Panc1 (cell line): ENCODE measurements around the gene BRPF1. TPM values are rescaled to one million over a fixed set of nuclear protein-coding genes. Genes with fewer than 3 reads are reported as not detected.

Source experiments
- ATAC-seq: fragments of 200-7000 bp; cut with Tn5 transposase; 2 replicates; pipeline ENCODE4 v1.9.1; 2020; ENCODE audit warnings: mild to moderate bottlenecking, moderate library complexity
- BruUV-seq: library from RNA; stranded (reverse); fragments of 400-500 nt; replicated peaks from 2 replicates; lab custom pipeline; 2021; lab: Mats Ljungman, UMichigan
- CTCF ChIA-PET: fragments of 300-600 bp; sonication (Branson Sonifier 250); formaldehyde crosslinking; loops from one replicate; lab custom pipeline; 2022; ENCODE audit warnings: antibody characterized with exemption; lab: Charles Lee
- POLR2A ChIA-PET: fragments of 300-600 bp; sonication (Branson Sonifier 250); formaldehyde crosslinking; loops from one replicate; lab custom pipeline; 2022; ENCODE audit warnings: antibody characterized with exemption; lab: Charles Lee
- DNase-seq: peaks from one replicate; pipeline ENCODE4 v3.0.0-alpha.2; 2010; ENCODE audit warnings: low read depth, low spot score
- H3K27ac ChIP-seq: 2 replicates; pipeline ENCODE4 v1.5.1; 2011; ENCODE audit warnings: mild to moderate bottlenecking, low read length, inconsistent platforms
- H3K27me3 ChIP-seq: fragments of 200-500 bp; sonication (Bioruptor generic); 2 replicates; pipeline ENCODE4 v1.6.0; 2014; ENCODE audit warnings: low read length, inconsistent platforms; ENCODE audit not compliant: control insufficient read depth, insufficient read depth
- H3K36me3 ChIP-seq: fragments of 200-500 bp; sonication (Bioruptor generic); 2 replicates; pipeline ENCODE4 v1.5.1; 2014; ENCODE audit warnings: inconsistent platforms, mild to moderate bottlenecking, low read length, moderate library complexity; ENCODE audit not compliant: control insufficient read depth, insufficient read depth
- H3K4me1 ChIP-seq: 2 replicates; pipeline ENCODE4 v1.5.1; 2011; ENCODE audit warnings: inconsistent platforms, mild to moderate bottlenecking, low read length, moderate library complexity; ENCODE audit not compliant: control insufficient read depth, insufficient read depth
- H3K4me3 ChIP-seq, 2 experiments: 2 replicates each; pipeline ENCODE4 v1.5.1; 2011 to 2012; ENCODE audit warnings: low read depth in 2 of 2, low read length in 2 of 2, mild to moderate bottlenecking in 2 of 2, inconsistent platforms in 1 of 2, moderate library complexity in 1 of 2
- H3K9me3 ChIP-seq: fragments of 200-500 bp; sonication (Bioruptor generic); 2 replicates; pipeline ENCODE4 v1.5.1; 2014; ENCODE audit warnings: low read depth, mild to moderate bottlenecking, inconsistent platforms, low read length, moderate library complexity; ENCODE audit not compliant: control insufficient read depth, insufficient read depth
- POLR2AphosphoS5 ChIP-seq: IDR thresholded peaks from 2 replicates; pipeline ENCODE4 v1.6.1; 2012; ENCODE audit warnings: mild to moderate bottlenecking, low read depth, low read length, moderate library complexity
- SIN3A ChIP-seq: IDR thresholded peaks from 2 replicates; pipeline ENCODE4 v1.6.1; 2012; ENCODE audit warnings: low read depth, mild to moderate bottlenecking, low read length, moderate library complexity, borderline replicate concordance; ENCODE audit not compliant: insufficient read depth
- TCF7L2 ChIP-seq: IDR thresholded peaks from 2 replicates; pipeline ENCODE4 v1.6.1; 2011; ENCODE audit warnings: mild to moderate bottlenecking, low read depth, low read length, inconsistent platforms
- in situ Hi-C: cut with HindIII; loops from 2 replicates; pipeline ENCODE4 v1.10.0; 2016; ENCODE audit warnings: low sequenced_read_pairs, low pct_unique_long_range_greater_than_20kb
- intact Hi-C: fragments of 100-400 bp; cut with micrococcal nuclease; formaldehyde crosslinking; loops from one replicate; pipeline ENCODE4 v1.10.0; 2022; ENCODE audit not compliant: unreplicated experiment
- total RNA-seq: library from RNA; stranded (reverse); gene quantifications from one replicate; pipeline ENCODE4 v1.2.1, GENCODE V29; 2021; ENCODE audit not compliant: unreplicated experiment
- TF ChIP-seq, protein P1 (sequence below), 2 experiments: IDR thresholded peaks; 2 replicates each; pipeline ENCODE4 v1.6.1; 2011 to 2012; ENCODE audit warnings: low read depth in 2 of 2, control low read depth in 1 of 2, low read length in 1 of 2, mild to moderate bottlenecking in 1 of 2, moderate library complexity in 1 of 2; ENCODE audit not compliant: insufficient read depth in 1 of 2
- TF ChIP-seq, protein P2 (sequence below): fragments of 450-650 bp; IDR thresholded peaks from 2 replicates; pipeline ENCODE4 v1.5.1; 2017; ENCODE audit warnings: mild to moderate bottlenecking

Gene BRPF1
- total RNA-seq, 1 experiment from 2014 or later, result 17.4 TPM

DNA sequence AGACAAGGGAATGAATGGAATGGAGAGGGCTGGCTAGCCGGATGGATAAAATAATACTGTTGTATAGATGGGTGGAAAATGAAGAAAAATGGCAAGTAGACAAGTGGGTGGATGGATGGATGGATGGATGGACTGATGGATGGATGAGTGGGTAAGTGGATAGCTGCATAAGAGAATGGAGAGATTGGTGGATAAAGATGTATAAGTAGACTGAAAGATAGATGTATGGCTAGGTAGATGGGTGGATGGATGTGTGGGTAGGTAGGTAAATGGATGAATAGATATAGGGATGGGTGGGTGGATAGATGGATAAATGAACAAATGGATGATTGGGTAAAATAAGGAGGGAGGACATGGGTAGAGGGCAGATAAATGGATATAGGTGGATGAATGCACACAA lies 14.0 kb upstream of the BRPF1 start:
- POLR2A ChIA-PET, result no interaction called here
- BruUV-seq, result no TSS peak
- in situ Hi-C loops, result no loop called here

DNA sequence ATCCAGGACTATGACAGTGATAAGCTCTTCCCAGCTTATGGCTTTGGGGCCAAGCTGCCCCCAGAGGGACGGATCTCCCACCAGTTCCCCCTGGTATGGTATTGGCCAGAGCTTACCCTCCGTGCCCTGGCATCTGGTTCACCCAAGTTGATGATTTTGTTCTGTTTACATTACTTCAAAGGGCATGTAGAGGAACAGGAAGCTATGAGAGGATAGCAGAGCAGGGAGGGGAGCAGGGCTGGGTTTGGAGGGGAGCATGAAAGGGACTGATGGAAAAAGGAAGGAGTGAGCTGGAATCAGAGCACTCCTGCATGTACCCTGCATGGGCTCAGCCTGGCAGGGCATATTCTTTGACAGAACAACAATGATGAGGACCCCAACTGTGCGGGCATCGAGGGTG lies 13.4 kb upstream of the BRPF1 start:
- H3K27me3 ChIP-seq, result no peaks in the 10 kb centered on the region; the same call in 1 of the 2 replicates
- ATAC-seq (no peak), DNase-seq (no peak)
- intact Hi-C loops, result no loop called here
- 0 out of 2 replicates have a peak, but pooled peaks cover 4% of the 10 kb centered on the region for H3K4me1 ChIP-seq
- ChIA-PET POLR2A (no interaction called here), CTCF (no interaction called here)
- no peak overlapping the region for H3K27ac ChIP-seq
- TF ChIP-seq TCF7L2 (no peak), SIN3A (no peak), POLR2AphosphoS5 (no peak)
- TF ChIP-seq, protein P1, sequence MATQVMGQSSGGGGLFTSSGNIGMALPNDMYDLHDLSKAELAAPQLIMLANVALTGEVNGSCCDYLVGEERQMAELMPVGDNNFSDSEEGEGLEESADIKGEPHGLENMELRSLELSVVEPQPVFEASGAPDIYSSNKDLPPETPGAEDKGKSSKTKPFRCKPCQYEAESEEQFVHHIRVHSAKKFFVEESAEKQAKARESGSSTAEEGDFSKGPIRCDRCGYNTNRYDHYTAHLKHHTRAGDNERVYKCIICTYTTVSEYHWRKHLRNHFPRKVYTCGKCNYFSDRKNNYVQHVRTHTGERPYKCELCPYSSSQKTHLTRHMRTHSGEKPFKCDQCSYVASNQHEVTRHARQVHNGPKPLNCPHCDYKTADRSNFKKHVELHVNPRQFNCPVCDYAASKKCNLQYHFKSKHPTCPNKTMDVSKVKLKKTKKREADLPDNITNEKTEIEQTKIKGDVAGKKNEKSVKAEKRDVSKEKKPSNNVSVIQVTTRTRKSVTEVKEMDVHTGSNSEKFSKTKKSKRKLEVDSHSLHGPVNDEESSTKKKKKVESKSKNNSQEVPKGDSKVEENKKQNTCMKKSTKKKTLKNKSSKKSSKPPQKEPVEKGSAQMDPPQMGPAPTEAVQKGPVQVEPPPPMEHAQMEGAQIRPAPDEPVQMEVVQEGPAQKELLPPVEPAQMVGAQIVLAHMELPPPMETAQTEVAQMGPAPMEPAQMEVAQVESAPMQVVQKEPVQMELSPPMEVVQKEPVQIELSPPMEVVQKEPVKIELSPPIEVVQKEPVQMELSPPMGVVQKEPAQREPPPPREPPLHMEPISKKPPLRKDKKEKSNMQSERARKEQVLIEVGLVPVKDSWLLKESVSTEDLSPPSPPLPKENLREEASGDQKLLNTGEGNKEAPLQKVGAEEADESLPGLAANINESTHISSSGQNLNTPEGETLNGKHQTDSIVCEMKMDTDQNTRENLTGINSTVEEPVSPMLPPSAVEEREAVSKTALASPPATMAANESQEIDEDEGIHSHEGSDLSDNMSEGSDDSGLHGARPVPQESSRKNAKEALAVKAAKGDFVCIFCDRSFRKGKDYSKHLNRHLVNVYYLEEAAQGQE (IDR thresholded peaks at IDR 0.05; ENCODE audit: insufficient read depth in 1 of 2, low read depth in 2 of 2, low read length in 1 of 2), result no peak
- TF ChIP-seq, protein P2, sequence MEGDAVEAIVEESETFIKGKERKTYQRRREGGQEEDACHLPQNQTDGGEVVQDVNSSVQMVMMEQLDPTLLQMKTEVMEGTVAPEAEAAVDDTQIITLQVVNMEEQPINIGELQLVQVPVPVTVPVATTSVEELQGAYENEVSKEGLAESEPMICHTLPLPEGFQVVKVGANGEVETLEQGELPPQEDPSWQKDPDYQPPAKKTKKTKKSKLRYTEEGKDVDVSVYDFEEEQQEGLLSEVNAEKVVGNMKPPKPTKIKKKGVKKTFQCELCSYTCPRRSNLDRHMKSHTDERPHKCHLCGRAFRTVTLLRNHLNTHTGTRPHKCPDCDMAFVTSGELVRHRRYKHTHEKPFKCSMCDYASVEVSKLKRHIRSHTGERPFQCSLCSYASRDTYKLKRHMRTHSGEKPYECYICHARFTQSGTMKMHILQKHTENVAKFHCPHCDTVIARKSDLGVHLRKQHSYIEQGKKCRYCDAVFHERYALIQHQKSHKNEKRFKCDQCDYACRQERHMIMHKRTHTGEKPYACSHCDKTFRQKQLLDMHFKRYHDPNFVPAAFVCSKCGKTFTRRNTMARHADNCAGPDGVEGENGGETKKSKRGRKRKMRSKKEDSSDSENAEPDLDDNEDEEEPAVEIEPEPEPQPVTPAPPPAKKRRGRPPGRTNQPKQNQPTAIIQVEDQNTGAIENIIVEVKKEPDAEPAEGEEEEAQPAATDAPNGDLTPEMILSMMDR, result no peak
- no peak overlapping the region for H3K4me3 ChIP-seq
- BruUV-seq, result no TSS peak
- no peaks in the 10 kb centered on the region for H3K36me3 ChIP-seq
- H3K9me3 ChIP-seq, result no peaks in the 10 kb centered on the region
- in situ Hi-C loops, result no loop called here

More for the DNA sequence above, 14.0 kb upstream of the BRPF1 start:
- Histone ChIP-seq H3K4me3 (no peak overlapping the region), H3K27me3 (no peaks in the 10 kb centered on the region; the same call in 1 of the 2 replicates), H3K4me1 (0 out of 2 replicates have a peak, but pooled peaks cover 4% of the 10 kb centered on the region), H3K27ac (no peak overlapping the region), H3K9me3 (no peaks in the 10 kb centered on the region), H3K36me3 (no peaks in the 10 kb centered on the region)
- TF ChIP-seq, protein P2, result no peak
- TF ChIP-seq SIN3A, result no peak
- no peak for TF ChIP-seq TCF7L2
- TF ChIP-seq, protein P1 (IDR thresholded peaks at IDR 0.05; ENCODE audit: insufficient read depth in 1 of 2, low read depth in 2 of 2, low read length in 1 of 2), result no peak
- no peak for TF ChIP-seq POLR2AphosphoS5
- intact Hi-C loops, result no loop called here
- CTCF ChIA-PET, result no interaction called here
- DNase-seq (no peak), ATAC-seq (no peak)
